Esophagus (tissue), 2 donors: ENCODE data around the gene RNF212B. TPM values are rescaled to one million over a fixed set of nuclear protein-coding genes. Genes with fewer than 3 reads are reported as not detected.
A peak's percentile ranks its signal among the peaks of the same experiment; 100 is the strongest.

Experiments
- H3K27ac ChIP-seq, 2 donors: one replicate each; pipeline ENCODE4 v1.5.1; 2013; ENCODE audit warnings: low read depth in 2 of 2, mild to moderate bottlenecking in 2 of 2, inconsistent platforms in 1 of 2, low read length in 1 of 2, moderate library complexity in 1 of 2
- H3K27me3 ChIP-seq, 2 donors: one replicate each; pipeline ENCODE4 v1.6.1; 2013; ENCODE audit warnings: low read length in 2 of 2, control low read depth in 1 of 2, mild to moderate bottlenecking in 1 of 2; ENCODE audit not compliant: insufficient read depth in 2 of 2, control insufficient read depth in 1 of 2
- H3K36me3 ChIP-seq, 2 donors: one replicate each; pipeline ENCODE4 v1.6.1; 2013; ENCODE audit warnings: low read length in 1 of 2; ENCODE audit not compliant: control insufficient read depth in 2 of 2, insufficient read depth in 2 of 2
- H3K4me1 ChIP-seq, 2 donors: one replicate each; pipeline ENCODE4 v1.6.1; 2013; ENCODE audit warnings: low read length in 1 of 2; ENCODE audit not compliant: control insufficient read depth in 2 of 2, insufficient read depth in 2 of 2
- H3K4me3 ChIP-seq, 2 donors: one replicate each; pipeline ENCODE4 v1.5.1; 2013; ENCODE audit warnings: low read length in 2 of 2, mild to moderate bottlenecking in 2 of 2, low read depth in 1 of 2, moderate library complexity in 1 of 2
- H3K9me3 ChIP-seq, 2 donors: one replicate each; pipeline ENCODE4 v1.6.1; 2013; ENCODE audit warnings: mild to moderate bottlenecking in 2 of 2, low read depth in 1 of 2, low read length in 1 of 2, moderate library complexity in 1 of 2; ENCODE audit not compliant: control insufficient read depth in 2 of 2, insufficient read depth in 1 of 2
- WGBS, 2 donors: extraction: QIAGEN DNeasy Blood & Tissue Kit; methylation state at CpG; one replicate each; pipeline ENCODE4 v1.1.7; 2013; 5-methylcytosine and 5-hydroxymethylcytosine counted together
- polyA plus RNA-seq, 2 donors: library from polyadenylated mRNA; stranded (reverse); fragments of 200-250 nt; gene quantifications; one replicate each; pipeline ENCODE4 v1.2.3, GENCODE V29; 2013
- donor health status: healthy with polysubstance abuse.
- donor health status: Bipolar disorder and iron deficiency.

The RNF212B gene
- polyA plus RNA-seq, 2 donors, result not detected

- peaks cover 0 to 3% of the 10 kb centered on the region in 2 donors for H3K4me1 ChIP-seq
- H3K9me3 ChIP-seq, result no peaks in the 10 kb centered on the region
- 0% methylated on average over 68 to 87 of the region's 87 CpGs for WGBS, 2 donors
- H3K27ac ChIP-seq, result peak overlapping the region; percentile 99 to 100
- H3K36me3 ChIP-seq, result no peaks in the 10 kb centered on the region
- peak overlapping the region; percentile 65 to 68 for H3K4me3 ChIP-seq
- no peaks in the 10 kb centered on the region for H3K27me3 ChIP-seq
Observed at GRCh38 chr14:23301288-23301968, 63.7 kb downstream of the RNF212B start.

DNA sequence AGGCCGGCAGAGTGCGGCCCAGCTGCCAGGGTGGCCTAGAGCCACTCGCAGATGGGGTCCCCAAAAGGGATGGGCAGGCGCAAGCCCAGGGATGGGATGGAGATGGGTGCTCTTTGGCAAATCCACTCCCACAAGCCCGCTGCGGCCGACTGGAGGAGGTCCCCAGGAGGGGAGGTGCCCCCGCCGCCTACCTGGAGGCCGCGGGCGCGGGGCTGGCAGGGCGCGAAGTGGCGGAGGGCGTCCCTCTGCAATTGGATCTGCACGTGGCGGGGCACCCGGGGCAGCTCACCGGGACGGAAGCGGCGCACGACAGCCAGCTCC is 64.2 kb downstream of the RNF212B start:
- WGBS, 2 donors, result 0 to 1% methylated on average over 25 of the region's 25 CpGs
- no peaks in the 10 kb centered on the region for H3K9me3 ChIP-seq
- H3K27ac ChIP-seq, result peak overlapping the region; percentile 98 to 100
- no peaks in the 10 kb centered on the region for H3K36me3 ChIP-seq
- H3K27me3 ChIP-seq, result no peaks in the 10 kb centered on the region
- peaks cover 0 to 3% of the 10 kb centered on the region in 2 donors for H3K4me1 ChIP-seq
- H3K4me3 ChIP-seq, result peak overlapping the region; percentile 54 to 68

GRCh38 chr14:23302290-23303225 is 64.8 kb downstream of the RNF212B start, which contains the start of gene PPP1R3E:
PPP1R3E (minus strand) TSS chr14:23302859; CDS start chr14:23302576, 283 bp downstream.
- no peaks in the 10 kb centered on the region for H3K36me3 ChIP-seq
- no peaks in the 10 kb centered on the region for H3K9me3 ChIP-seq
- H3K4me1 ChIP-seq, result peaks cover under 1 to 3% of the 10 kb centered on the region in 2 donors
- peak within 1 kb of the TSS; percentile 98 to 100 for H3K27ac ChIP-seq
- peak within 1 kb of the TSS; percentile 54 to 68 for H3K4me3 ChIP-seq
- WGBS, 2 donors, result 2% methylated on average over 69 to 81 of the region's 81 CpGs
- H3K27me3 ChIP-seq, result no peaks in the 10 kb centered on the region

DNA sequence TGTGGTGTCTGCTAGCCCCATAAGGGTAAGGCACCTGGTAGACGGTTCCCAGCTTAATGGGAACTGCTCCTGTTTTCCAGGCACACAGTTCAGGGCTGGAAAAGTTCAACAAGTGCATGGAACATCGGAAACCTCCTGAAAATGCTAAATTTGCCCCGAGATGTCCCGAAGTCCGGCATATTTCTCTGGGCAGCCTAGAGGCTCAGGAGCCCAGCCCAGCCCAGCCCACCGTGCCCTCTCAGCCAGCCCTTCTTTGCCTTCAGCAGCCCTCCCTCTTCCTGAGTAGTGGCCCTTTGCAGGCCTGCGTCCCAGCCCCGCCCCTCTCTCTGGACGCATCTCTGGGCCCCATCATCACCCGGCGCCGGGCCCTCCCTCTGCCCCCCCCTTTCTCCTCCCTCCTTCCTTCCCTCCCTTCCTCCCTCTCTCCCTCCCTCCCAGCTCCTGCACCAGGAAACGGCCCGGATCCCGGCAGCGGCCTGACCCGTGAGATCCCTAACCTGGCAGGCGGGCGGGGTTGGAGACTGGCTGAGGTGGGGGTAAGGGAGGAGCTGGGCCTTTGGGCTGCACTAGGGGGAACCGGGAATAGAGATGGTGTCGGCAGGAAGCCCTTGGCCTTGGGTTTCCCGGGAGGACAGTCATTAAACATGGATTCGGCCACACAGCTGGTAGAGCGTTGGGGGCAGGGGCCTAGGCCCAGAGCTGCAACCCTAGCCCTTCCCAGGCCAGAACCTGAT is 68.8 kb downstream of the RNF212B start, which contains the start of gene BCL2L2:
BCL2L2 (plus strand) TSS at position 422 of the 734 bp plus-strand sequence. CDS start 935 bp downstream, outside the sequence.
- H3K4me1 ChIP-seq, result peaks cover 15 to 16% of the 10 kb centered on the region in 2 donors
- H3K9me3 ChIP-seq, result no peaks in the 10 kb centered on the region
- H3K27ac ChIP-seq, result peak within 1 kb of the TSS; percentile 90 to 96
- no peaks in the 10 kb centered on the region for H3K27me3 ChIP-seq
- peak within 1 kb of the TSS; percentile 81 to 95 for H3K4me3 ChIP-seq
- peaks cover 0 to 4% of the 10 kb centered on the region in 2 donors for H3K36me3 ChIP-seq
- WGBS, 2 donors, result 3 to 7% methylated on average over 21 to 24 of the region's 24 CpGs

- H3K27me3 ChIP-seq, result no peaks in the 10 kb centered on the region
- peaks cover 0 to 4% of the 10 kb centered on the region in 2 donors for H3K36me3 ChIP-seq
- no peaks in the 10 kb centered on the region for H3K9me3 ChIP-seq
- peaks cover 15 to 16% of the 10 kb centered on the region in 2 donors for H3K4me1 ChIP-seq
- peak overlapping the region; percentile 81 to 95 for H3K4me3 ChIP-seq
- H3K27ac ChIP-seq, result peak overlapping the region; percentile 90 to 96
- WGBS, 2 donors, result 10 to 13% methylated on average over 4 to 5 of the region's 5 CpGs
Observed at GRCh38 chr14:23307146-23307530, 69.4 kb downstream of the RNF212B start.

GRCh38 chr14:23307687-23308644 is 70.2 kb downstream of the RNF212B start:
- Histone ChIP-seq H3K27ac (peak overlapping the region; percentile 90 to 96), H3K9me3 (no peaks in the 10 kb centered on the region), H3K4me1 (peaks cover 15 to 16% of the 10 kb centered on the region in 2 donors), H3K36me3 (peaks cover 0 to 4% of the 10 kb centered on the region in 2 donors), H3K4me3 (peak overlapping the region; percentile 81 to 95), H3K27me3 (no peaks in the 10 kb centered on the region)
- 80 to 81% methylated on average over 22 of the region's 22 CpGs for WGBS, 2 donors

- 68 to 70% methylated on average over 17 of the region's 17 CpGs for WGBS, 2 donors
- Histone ChIP-seq H3K27me3 (no peaks in the 10 kb centered on the region), H3K4me3 (peak overlapping the region in 1 of 2 donors; percentile 33), H3K36me3 (peaks cover 0 to 4% of the 10 kb centered on the region in 2 donors), H3K9me3 (no peaks in the 10 kb centered on the region), H3K27ac (peak overlapping the region in 1 of 2 donors; percentile 70), H3K4me1 (peaks cover 14 to 15% of the 10 kb centered on the region in 2 donors)
Observed at GRCh38 chr14:23308721-23309445, 71.1 kb downstream of the RNF212B start.

GRCh38 chr14:23310546-23310945 is 72.8 kb downstream of the RNF212B start:
- no peaks in the 10 kb centered on the region for H3K9me3 ChIP-seq
- WGBS, 2 donors, result 94 to 96% methylated on average over 1 of the region's 1 CpG
- H3K27me3 ChIP-seq, result no peaks in the 10 kb centered on the region
- peaks cover 0 to 4% of the 10 kb centered on the region in 2 donors for H3K36me3 ChIP-seq
- H3K27ac ChIP-seq, result no peak overlapping the region
- peaks cover 14 to 15% of the 10 kb centered on the region in 2 donors for H3K4me1 ChIP-seq
- H3K4me3 ChIP-seq, result no peak overlapping the region
